DMS153 treated with DMSO at 0.1 percent for 48 hours (cell line): ENCODE measurements around the gene PPP1R9A.
"Not testable (repeated sequence)": the region's sequence is repeated elsewhere in the genome, so short reads cannot be mapped to it uniquely, and the experiment has no call there.

Experiments
- DNase-seq: peaks from one replicate; lab custom pipeline; 2025; ENCODE audit not compliant: unreplicated experiment; lab: John Stamatoyannopoulos, UW

The PPP1R9A gene

DNA sequence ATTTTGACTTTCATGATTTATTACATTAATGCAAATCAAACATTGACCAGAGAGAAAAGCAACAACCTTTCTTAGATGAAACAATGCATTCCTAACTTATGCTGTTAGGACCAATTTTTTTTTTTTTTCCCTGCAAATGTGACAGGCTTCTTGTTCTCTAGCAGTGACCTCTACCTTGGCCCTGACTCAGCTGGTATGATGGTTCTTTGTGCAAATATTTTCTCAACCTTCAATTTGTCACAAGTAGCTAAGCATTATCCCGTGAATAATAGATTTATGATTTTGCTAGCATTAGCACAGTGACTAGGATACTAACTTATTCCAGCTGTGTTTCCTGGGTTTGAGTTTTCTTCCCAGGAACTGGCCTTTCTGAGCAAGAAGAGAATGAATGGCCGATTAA is 64.9 kb downstream of the PPP1R9A start:
- no peak for DNase-seq

DNA sequence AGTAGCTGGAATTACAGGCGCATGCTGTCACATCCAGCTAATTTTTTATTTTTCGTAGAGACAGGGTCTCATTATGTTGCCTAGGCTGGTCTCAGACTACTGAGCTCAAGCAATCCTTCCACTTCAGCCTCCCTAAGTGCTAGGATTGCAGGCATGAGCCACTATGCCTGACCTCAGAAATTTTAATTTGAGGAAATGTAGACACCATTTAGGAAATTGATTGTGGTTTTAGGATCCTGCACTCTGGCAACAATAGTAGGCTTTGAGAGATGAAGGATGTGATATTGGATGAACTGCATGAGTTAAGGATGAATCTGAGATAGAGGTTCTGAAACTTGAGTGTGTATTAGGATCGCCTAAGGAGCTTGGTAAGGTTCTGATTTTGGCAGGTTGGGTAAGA is 66.5 kb downstream of the PPP1R9A start:
- no peak for DNase-seq

DNA sequence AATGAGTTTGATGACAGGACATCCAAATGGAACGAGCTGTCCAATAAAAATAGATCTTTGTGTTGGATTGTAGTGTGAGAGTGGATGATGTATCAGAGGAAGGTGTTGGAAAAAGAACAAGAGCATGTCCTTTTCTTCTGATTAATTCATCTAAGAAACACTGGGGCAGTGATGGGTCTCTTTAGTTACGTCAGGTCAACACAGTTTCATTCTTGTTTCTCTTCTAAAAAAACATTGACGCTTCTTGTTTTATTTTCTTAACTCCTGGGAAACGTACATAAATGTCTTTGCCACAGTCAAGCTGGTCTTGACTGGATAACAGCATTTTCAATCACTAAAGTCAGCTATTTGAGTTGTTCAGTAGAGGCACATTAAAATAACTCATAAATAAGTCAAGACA is 67.0 kb downstream of the PPP1R9A start:
- DNase-seq, result no peak

DNA sequence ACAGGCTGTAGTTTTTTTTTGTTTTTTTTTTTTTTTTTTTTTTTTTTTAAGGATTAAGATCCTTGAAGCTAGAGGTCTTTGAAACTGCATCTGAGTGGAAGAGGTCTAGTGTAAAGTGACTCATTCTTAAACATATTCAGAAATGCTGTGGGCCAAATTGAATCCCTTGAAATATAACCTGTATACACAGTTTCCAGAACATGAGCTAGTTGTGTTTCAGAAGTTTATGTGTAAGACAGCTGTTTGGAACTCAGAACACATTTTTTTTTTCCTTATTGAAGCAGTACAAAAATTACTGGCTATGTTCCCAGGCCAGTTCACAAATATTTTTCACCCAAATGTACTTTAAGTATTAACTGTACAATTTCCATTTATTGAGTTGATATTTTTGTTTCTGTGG is 67.9 kb downstream of the PPP1R9A start:
- DNase-seq, result no peak

DNA sequence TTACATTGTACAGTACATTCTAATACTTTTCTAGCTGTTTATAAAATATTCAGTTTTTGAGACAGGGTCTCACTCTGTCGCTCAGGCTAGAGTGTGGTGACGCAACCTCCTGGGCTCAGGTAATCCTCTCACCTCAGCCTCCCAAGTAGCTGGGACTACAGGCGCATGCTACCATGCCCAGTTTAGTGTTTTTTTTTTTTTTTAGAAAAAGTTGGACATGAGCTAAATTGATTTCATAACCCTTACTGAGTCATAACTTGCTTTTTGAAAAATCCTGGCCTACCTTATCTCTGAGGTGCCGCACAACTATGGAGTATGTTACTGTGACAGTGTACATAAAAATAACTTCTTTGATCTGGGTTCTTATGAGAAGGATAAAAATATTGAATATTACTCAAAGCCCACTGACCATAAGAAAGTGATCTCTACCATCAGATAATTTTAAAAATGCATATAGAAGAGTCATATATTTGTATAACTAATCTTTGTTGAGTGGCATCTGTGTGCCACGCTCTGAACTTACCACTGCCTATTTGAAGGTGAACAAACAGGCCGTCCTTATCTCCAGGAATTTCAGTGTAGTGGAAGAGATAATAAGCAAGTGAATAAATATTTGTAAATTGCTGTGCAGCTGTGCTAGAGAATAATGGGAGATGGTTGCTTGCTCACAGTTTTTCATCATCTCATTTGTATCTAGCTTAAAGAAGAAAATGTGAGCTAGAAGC is 73.2 kb downstream of the PPP1R9A start:
- no peak for DNase-seq

DNA sequence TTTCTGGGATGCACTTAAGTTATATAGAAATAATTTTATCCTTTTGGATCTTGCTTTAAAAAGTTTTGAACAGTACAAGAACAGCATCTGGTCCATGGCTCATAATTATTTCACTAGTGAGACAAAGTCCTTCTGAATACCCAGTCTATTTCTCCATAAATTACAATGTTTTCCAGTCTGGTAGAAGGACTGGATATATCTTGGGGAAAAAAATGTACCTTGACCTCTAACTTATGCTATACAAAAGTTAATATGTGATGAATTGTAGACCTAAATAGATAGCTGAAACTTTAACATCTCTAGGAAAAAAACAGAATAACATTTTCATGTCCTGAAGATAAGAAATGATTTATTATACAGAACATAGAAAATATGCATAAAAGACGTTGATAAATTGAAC is 88.5 kb downstream of the PPP1R9A start:
- no peak for DNase-seq

DNA sequence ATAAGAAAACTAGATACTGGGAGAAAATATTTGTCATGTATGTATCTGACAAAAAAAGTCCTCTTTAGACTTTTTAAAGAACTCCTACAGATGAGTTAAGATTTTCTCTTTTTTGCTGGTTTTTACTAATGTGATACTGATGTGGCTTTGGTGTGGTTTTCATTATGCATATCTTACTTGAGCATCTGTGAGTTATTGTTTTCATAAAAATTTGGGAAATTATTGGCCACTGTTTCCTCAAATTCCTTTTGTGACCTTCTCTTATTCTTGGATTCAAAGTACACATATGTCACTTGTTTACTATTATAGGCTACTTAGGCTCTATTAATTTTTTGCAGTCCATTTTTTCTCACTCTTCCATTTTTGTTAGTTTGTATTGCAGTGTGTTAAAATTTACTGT is 89.0 kb downstream of the PPP1R9A start:
- DNase-seq, result no peak

DNA sequence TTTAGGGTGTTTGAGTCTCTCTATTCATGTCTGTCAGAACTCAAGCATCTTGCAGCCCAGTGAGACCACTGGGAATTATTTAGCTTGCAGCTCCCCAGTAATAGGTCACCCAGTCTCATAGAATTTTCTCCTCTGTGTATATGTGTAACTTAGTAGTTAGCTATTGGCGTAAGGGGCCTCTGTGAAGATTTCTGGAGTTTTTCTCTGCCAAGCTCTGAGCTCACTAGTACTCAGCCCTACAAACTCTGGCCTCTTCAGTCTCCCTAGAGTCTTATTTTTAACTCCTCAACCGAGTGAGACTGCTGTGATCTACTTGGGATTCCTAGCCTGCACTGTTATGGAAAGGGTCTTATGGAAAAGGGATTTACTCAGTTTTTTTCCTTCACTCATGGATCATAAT is 90.2 kb downstream of the PPP1R9A start:
- DNase-seq, result no peak

DNA sequence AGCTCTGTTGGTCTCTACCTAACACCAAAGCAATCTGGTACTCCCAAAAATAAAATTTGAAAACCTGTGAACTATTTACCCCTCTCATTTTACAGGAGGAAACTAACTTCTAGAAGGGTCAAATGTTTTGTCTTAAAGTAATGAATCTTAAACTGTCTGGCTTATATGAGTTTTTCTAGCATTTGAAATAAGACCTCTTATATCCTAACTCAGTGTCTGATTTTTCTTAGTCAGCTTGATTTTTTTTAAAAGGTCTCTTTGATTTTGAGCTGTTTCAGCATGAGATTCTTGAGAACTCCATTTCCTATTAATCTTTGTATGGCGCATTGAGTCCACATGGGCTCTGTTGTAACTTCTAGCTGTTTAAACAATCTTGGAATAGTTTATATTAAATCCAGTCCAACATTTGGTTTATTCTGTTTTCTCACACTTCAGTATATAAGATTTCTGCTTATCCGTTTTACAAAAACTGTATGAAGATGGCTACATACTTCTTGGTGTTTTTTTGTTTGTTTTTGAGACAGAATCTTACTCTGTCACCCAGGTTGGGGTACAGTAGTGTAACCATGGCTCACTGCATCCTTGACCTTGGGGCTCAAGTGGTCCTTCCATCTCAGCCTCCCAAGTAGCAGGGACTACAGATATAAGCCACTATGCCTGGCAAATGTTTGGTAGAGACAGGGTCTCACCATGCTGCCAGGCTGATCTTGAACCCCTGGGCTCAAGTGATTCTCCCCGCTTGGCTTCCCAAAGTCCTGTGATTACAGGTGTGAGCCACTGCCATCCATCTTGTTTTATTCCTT is 91.1 kb downstream of the PPP1R9A start:
- DNase-seq, result no peak

DNA sequence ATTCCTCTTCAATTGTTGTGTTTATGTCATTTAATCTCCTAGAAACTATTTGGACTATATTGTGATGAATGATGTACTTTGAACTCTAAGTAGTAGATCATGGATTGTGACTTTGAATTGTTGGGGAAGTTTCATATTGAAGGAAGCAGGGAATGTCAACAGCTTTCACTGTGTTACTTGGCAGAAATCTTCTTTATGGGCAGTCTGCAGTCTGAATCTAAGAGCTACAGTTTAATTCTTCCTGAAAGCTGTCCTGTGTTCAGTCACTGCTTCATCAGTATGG is 91.6 kb downstream of the PPP1R9A start:
- no peak for DNase-seq

DNA sequence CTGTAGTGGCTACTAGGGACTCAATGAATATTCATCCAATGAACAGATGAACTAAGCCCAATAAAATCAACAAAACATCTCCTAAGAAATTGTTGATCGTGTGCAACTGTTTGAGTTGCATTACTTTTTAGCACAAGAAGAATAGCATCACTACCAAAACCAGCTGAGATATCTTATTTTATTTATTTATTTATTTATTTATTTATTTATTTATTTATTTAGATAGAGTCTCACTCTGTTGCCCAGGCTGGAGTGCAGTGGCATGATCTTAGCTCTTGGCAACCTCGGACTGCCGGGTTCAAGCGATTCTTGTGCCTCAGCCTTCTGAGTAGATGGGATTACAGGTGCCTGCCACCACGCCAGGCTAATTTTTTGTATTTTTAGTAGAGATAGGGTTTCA is 92.2 kb downstream of the PPP1R9A start:
- not testable (repeated sequence) for DNase-seq

DNA sequence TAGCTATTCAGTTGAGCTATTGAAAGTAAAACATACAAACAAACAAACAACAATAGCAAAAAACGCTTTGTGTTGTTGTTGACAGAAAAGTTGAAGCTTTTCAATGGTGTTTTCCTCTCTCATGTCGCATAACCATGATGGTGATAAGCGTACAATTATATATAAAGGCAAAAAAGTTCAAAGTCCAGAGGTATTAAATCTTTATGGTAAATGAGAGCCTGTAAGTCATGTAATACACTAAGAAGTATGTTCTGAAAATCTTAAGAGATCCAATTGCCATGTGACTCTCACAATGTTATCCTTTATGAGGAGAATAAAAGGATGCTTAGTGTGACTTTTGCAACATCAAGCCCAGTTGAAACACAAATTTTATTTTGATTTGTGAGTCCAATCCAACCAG is 93.9 kb downstream of the PPP1R9A start:
- DNase-seq, result no peak

DNA sequence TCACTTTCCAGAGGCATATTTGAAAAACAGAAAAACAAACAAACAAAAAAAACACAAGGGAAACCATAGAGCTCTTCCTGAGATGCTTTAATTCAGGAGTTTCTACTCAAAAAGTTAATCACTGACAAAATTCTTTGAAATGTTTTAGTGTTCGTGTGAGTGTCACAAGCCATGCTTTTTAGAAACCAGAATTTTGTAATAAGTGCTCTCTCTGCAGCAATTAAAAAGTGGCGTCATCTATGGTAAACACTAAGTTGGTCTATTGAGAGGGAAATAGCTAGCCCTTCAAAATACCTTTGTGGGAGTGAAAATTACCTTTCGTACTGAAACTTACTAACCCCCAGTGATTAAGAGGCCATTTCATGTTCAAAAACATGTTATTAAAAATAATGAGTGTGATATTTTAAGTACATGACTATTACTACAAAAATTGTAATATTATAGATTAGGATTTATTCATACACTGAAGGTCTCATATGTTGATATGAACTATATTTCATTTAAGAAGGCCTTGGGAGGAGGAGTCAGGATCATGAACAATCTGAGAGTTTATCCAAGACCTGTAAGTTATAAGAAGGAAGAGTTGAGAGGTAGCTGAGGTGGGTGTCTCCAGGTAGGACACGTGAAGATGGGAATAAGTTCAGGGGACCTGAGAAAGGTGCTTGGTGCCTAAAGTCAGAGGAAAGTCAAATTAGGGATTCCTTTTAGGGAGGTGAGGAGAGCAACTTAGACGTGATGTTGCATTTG is 94.6 kb downstream of the PPP1R9A start:
- DNase-seq, result no peak

DNA sequence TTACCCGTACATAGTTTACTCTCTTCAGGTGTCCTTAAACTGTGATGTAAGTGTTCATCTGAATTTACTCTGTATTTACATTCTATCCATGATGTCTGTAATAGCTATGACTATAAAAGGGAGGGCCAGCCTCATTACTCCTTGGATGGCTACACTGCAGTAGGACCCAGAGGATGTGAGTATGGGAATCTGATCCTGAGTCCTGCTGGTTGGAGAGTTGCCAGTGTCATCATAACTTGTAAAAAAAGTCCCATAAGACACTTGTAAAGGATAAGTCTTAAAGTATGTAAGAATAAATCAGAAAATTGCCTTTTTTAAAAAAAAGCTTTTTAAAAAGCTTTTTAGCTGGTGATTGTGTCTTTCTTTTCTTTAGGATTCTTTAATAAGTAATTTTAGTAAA is 95.4 kb downstream of the PPP1R9A start:
- DNase-seq, result no peak

DNA sequence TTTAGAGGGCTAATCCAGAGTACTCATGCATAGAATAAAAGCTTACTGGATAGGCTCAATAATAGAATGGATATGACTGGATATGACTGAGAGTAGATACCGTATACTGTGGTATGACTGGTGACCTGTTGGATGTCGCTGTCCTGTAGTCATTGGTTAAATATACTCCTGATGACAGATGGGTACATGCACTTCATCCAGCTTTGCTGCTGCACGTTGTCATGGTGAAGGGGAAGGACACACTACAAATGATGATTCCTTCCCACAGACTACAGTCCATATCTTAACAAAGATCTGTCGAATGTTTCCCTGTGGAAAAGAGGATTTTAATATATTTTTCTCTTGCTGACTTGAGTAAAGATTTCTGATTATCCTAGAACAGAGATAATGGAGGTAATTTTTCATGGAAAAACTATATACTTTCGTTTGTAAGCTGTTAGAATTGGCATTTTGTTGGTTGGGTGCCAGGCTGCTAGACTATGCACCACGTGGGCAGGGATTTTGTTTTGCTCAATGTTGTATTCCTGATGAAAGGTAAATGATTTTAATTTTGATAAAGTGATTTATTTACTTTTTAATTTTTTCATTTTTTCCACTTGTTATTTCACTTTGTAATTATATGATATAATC is 97.3 kb downstream of the PPP1R9A start:
- DNase-seq, result no peak

DNA sequence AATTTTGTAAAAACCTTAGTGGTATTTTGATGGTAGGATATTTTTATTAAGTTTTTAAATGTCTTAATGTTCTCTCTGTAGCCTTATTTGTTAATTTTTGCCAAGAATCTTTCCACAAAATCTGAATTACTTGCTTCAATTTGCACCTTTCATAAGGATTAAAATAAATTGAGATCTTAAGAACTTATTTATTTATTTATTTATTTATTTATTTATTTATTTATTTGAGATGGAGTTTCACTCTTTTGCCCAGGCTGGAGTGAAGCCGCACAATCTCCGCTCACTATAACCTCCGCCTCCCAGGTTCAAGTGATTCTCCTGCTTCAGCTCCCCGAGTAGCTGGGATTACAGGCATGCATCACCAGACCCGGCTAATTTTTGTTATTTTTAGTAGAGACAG is 98.6 kb downstream of the PPP1R9A start:
- DNase-seq, result no peak

DNA sequence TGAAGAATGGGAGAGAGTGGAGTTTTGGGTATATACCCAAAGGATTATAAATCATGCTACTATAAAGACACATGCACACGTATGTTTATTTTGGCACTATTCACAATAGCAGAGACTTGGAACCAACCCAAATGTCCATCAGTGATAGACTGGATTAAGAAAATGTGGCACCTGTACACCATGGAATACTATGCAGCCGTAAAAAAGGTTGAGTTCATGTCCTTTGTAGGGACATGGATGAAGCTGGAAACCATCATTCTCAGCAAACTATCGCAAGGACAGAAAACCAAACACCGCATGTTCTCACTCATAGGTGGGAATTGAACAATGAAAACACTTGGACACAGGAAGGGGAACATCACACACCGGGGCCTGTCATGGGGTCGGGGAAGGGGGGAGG is 101.4 kb downstream of the PPP1R9A start:
- not testable (repeated sequence) for DNase-seq

DNA sequence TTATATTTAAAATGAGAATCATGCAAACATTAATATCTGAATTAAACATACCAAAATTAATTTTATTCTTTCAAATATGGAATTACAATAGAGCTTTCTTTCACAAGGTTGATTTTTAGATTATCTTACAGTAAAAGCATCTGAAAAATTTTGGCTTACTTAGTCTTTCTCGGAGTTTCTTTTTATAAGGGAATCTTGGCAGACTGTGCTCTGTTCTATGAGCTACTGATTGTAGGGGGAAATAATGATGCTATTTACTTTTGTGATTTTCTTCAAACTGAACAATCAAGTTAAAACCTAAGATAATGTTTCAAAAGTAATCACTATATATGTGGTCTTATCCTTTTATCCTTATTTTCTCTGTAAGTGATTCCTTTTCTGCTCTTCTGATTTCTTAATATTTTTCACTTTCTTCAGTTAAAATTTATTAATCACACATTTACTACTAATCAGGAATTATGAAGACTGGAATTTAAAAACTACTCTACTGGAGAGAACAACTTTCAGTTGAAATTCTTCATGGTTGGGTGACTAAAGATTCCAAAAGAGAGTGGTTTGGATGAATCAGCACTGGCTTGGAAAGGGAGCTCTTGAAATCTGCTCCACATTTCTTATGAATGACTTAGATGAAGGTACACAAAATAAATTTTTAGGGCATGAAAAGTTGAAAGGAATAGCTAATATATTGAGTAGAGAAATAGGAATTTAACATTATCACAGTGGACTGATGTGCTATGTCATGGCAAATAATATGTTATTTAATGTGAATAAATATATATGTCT is 103.9 kb downstream of the PPP1R9A start:
- no peak for DNase-seq

DNA sequence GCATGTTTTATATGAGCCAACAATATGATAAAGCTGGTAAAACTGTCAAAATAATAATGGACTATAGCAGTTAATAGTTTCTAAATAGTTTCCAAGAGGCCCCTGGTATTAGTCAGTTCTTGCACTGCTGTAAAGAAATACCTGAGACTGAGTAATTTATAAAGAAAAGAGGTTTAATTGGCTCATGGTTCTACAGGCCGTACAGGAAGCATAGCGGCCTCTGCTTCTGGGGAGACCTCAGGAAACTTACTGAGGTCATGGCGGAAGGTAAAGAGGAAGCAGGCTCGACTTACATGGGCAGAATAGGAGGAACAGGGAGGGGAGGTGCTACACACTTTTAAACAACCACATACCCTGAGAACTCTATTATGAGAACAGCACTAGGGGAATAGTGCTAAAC is 104.6 kb downstream of the PPP1R9A start:
- DNase-seq, result no peak

DNA sequence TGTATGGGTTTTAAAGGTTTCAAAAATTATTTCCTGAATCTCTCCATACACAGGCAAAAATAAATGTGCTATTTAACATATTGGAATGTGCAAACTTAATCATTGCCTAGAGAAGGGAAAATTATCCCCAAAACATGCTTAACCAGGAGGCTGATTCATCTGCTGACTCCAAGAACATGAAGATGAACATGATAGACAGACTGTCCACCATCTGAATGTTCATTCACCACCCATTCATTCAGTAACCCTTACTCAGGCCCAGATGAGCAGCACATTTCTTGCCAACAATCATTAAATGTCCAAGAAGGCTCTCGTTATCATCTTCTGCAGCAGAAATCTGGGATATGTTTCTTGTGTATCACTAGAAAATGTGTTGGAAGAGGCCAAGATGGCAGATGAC is 110.6 kb downstream of the PPP1R9A start:
- no peak for DNase-seq

DNA sequence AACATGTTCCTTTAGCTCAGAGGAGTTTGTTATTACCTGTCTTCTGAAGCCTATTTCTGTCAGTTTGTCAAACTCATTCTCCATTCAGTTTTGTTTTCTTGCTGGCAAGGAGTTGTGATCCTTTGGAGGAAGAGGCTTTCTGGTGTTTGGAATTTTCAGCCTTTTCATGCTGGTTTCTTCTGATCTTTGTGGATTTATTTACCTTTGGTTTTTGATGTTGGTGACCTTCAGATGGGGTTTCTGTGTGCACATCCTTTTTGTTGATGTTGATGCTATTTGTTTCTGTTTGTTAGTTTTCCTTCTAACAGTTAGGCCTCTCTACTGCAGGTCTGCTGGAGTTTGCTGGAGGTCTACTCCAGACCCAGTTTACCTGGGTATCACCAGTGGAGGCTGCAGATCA is 118.6 kb downstream of the PPP1R9A start:
- no peak for DNase-seq
